Measurements from ENCODE around the gene CD4. TPM values are rescaled to one million over a fixed set of nuclear protein-coding genes. Genes with fewer than 3 reads are reported as not detected.

CD4 gene
- total RNA-seq, 2 donors from 2014 or later, result 6.2 to 13.4 TPM

GRCh38 chr12:6753772-6754356 is 35.5 kb upstream of the CD4 start:
- Histone ChIP-seq H3K4me3 (peak overlapping the region; percentile 84), H3K36me3 (peaks cover 13% of the 10 kb centered on the region), H3K9me3 (no peaks in the 10 kb centered on the region), H3K27me3 (no peaks in the 10 kb centered on the region), H3K9ac (ENCODE audit: low read depth in 2 of 2, low read length in 2 of 2) (peak overlapping the region in 1 of 2 donors; percentile 97), H3K4me1 (peaks cover 12% of the 10 kb centered on the region), H3K27ac (peak overlapping the region; percentile 2)
- DNase-seq, result peak; percentile 33
- intact Hi-C loops (cut with DNase I), result loop anchor here (2.0 to 5.0 kb wide), 2 partner anchors 25 to 73 kb away; partner anchors contain the start of gene P3H3
- TF ChIP-seq, protein P1, sequence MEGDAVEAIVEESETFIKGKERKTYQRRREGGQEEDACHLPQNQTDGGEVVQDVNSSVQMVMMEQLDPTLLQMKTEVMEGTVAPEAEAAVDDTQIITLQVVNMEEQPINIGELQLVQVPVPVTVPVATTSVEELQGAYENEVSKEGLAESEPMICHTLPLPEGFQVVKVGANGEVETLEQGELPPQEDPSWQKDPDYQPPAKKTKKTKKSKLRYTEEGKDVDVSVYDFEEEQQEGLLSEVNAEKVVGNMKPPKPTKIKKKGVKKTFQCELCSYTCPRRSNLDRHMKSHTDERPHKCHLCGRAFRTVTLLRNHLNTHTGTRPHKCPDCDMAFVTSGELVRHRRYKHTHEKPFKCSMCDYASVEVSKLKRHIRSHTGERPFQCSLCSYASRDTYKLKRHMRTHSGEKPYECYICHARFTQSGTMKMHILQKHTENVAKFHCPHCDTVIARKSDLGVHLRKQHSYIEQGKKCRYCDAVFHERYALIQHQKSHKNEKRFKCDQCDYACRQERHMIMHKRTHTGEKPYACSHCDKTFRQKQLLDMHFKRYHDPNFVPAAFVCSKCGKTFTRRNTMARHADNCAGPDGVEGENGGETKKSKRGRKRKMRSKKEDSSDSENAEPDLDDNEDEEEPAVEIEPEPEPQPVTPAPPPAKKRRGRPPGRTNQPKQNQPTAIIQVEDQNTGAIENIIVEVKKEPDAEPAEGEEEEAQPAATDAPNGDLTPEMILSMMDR (IDR thresholded peaks at IDR 0.05), result no peak

GRCh38 chr12:6754411-6754810 is 34.9 kb upstream of the CD4 start:
- H3K27me3 ChIP-seq, result no peaks in the 10 kb centered on the region
- TF ChIP-seq, protein P1 (IDR thresholded peaks at IDR 0.05), result no peak
- H3K36me3 ChIP-seq, result peaks cover 8% of the 10 kb centered on the region
- peak overlapping the region; percentile 2 for H3K27ac ChIP-seq
- H3K9me3 ChIP-seq, result no peaks in the 10 kb centered on the region
- peaks cover 12% of the 10 kb centered on the region for H3K4me1 ChIP-seq
- DNase-seq, result no peak
- H3K4me3 ChIP-seq, result no peak overlapping the region
- intact Hi-C loops (cut with DNase I), result loop anchor here (5.0 kb wide), 1 partner anchor 73 kb away; the partner anchor contains the start of gene P3H3
- no peak overlapping the region for H3K9ac ChIP-seq (ENCODE audit: low read depth in 2 of 2, low read length in 2 of 2)

GRCh38 chr12:6757028-6757690 is 32.2 kb upstream of the CD4 start:
- no peak overlapping the region for H3K9ac ChIP-seq (ENCODE audit: low read depth in 2 of 2, low read length in 2 of 2)
- TF ChIP-seq, protein P1 (IDR thresholded peaks at IDR 0.05), result no peak
- no peaks in the 10 kb centered on the region for H3K27me3 ChIP-seq
- H3K27ac ChIP-seq, result no peak overlapping the region
- H3K4me1 ChIP-seq, result peaks cover 6% of the 10 kb centered on the region
- H3K9me3 ChIP-seq, result no peaks in the 10 kb centered on the region
- H3K4me3 ChIP-seq, result no peak overlapping the region
- H3K36me3 ChIP-seq, result no peaks in the 10 kb centered on the region
- no peak for DNase-seq
- intact Hi-C loops (cut with DNase I), result no loop called here

- H3K4me1 ChIP-seq, result peaks cover 5% of the 10 kb centered on the region
- no peak overlapping the region for H3K9ac ChIP-seq (ENCODE audit: low read depth in 2 of 2, low read length in 2 of 2)
- intact Hi-C loops (cut with DNase I), result no loop called here
Observed at GRCh38 chr12:6758506-6759095, 30.7 kb upstream of the CD4 start.

DNA sequence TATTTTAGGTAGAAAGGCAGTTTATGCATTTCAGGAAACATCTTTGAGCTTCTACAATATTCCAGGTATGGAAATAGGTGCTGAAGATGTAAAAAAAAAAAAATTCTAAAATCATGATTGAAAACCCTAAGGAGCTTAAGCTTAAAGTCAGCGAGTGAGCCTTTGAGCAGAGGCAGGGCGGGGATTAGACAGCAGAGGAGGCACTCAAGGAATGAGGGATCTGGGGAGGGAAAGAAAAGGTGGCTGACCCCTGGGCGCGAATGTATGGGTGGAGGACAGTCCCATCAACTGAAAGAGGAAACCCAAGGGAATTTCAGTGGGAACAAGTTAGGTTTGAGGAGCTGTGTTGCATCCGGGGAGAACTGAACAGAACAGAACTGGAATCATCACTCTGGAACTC is 29.6 kb upstream of the CD4 start:
- Histone ChIP-seq H3K27ac (no peak overlapping the region), H3K4me1 (peaks cover 1% of the 10 kb centered on the region), H3K4me3 (no peak overlapping the region), H3K9ac (ENCODE audit: low read depth in 2 of 2, low read length in 2 of 2) (no peak overlapping the region), H3K27me3 (no peaks in the 10 kb centered on the region), H3K36me3 (no peaks in the 10 kb centered on the region), H3K9me3 (no peaks in the 10 kb centered on the region)
- TF ChIP-seq, protein P1 (IDR thresholded peaks at IDR 0.05), result no peak
- intact Hi-C loops (cut with DNase I), result no loop called here
- no peak for DNase-seq

More at GRCh38 chr12:6758506-6759095, 30.7 kb upstream of the CD4 start:
- H3K36me3 ChIP-seq, result no peaks in the 10 kb centered on the region
- TF ChIP-seq, protein P1 (IDR thresholded peaks at IDR 0.05), result no peak
- no peak overlapping the region for H3K4me3 ChIP-seq
- no peak for DNase-seq
- H3K9me3 ChIP-seq, result no peaks in the 10 kb centered on the region
- no peak overlapping the region for H3K27ac ChIP-seq
- no peaks in the 10 kb centered on the region for H3K27me3 ChIP-seq
